22Rv1 (cell line): ENCODE data around the gene HPGDS.

Source experiments
- H3K27ac ChIP-seq: fragments of 450-650 bp; 2 replicates; pipeline ENCODE4 v1.5.1; 2017
- ZFX ChIP-seq: fragments of 450-650 bp; IDR thresholded peaks from 2 replicates; pipeline ENCODE4 v1.6.1; 2017; ENCODE audit warnings: antibody characterized with exemption, borderline replicate concordance
- TF ChIP-seq, protein P1 (sequence below): fragments of 450-650 bp; IDR thresholded peaks from 2 replicates; pipeline ENCODE4 v1.5.1; 2017; ENCODE audit warnings: mild to moderate bottlenecking

The HPGDS gene

DNA sequence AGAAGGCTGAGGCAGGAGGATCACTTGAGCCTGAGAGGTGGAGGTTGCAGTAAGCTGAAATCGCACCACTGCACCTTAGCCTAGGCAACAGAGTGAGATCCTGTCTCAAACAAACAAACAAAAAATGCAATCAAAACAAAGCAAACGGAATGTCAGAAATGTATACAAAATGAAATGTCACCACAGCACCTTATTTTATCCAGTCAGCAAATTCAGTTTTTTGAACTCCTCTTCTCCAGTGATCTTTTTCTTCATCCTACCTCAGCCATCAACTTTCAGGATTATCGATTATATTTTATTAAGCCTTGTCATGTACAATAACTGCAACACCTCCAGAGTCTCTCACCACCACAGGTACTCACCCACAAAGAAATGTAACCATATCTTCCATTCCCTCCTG is 31.1 kb upstream of the HPGDS start:
- no peak overlapping the region for H3K27ac ChIP-seq
- TF ChIP-seq ZFX: no peak
- TF ChIP-seq, protein P1, sequence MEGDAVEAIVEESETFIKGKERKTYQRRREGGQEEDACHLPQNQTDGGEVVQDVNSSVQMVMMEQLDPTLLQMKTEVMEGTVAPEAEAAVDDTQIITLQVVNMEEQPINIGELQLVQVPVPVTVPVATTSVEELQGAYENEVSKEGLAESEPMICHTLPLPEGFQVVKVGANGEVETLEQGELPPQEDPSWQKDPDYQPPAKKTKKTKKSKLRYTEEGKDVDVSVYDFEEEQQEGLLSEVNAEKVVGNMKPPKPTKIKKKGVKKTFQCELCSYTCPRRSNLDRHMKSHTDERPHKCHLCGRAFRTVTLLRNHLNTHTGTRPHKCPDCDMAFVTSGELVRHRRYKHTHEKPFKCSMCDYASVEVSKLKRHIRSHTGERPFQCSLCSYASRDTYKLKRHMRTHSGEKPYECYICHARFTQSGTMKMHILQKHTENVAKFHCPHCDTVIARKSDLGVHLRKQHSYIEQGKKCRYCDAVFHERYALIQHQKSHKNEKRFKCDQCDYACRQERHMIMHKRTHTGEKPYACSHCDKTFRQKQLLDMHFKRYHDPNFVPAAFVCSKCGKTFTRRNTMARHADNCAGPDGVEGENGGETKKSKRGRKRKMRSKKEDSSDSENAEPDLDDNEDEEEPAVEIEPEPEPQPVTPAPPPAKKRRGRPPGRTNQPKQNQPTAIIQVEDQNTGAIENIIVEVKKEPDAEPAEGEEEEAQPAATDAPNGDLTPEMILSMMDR: no peak

DNA sequence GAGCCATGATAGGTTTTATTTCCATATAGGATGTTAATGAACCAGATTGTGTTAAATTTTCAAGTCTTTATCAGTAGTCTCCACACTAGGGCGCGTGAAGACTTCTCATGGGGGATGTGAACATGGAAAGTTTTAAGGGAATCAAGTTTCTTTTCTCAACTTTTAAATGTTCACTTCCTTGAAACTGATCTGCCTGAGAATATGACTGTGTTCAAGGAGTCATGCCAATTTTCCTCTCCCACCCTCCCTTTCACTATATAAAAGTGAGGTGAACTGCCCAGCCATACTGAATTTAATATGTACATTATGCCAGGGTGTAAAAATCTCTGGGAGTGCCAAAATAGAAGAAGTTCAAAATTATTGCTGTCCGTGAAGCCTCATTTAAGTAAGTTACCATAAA is 30.4 kb upstream of the HPGDS start:
- no peak overlapping the region for H3K27ac ChIP-seq
- TF ChIP-seq ZFX: no peak
- TF ChIP-seq, protein P1: no peak

DNA sequence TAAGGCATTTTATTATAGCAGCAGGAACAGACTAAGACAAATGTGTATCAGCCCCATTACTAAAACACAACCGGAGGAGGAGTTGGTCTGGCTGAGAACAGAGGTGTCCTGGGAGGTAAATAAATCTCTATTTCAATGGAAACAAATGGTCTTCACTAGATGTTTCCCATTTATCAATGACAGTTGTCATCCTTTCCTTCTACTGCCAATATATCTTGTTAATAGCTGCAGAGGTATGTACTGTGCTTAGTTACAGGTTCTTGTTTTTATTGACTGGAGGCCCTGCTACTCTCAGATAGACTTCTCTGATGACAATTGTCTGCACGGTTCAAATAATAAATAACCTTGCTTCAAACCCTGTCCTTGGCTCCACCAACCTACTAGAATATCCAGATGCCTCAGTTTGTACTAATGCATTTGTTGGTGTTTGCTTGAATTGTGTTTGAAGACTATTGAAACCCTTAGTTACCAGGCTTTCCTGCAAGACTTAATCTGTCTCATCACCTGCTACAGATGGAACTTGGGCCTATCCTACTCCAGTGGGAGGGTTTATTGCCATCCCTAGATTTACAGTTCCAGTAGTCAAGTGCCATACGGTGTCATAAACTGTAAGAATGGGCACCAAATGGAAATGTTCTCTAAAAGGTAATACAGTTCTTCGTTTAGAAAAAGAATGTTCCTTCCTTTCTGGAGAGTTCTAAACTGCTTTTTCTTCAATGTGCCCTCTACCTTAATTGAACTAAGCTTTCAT is 29.8 kb upstream of the HPGDS start:
- no peak overlapping the region for H3K27ac ChIP-seq
- no peak for TF ChIP-seq ZFX
- TF ChIP-seq, protein P1: no peak

DNA sequence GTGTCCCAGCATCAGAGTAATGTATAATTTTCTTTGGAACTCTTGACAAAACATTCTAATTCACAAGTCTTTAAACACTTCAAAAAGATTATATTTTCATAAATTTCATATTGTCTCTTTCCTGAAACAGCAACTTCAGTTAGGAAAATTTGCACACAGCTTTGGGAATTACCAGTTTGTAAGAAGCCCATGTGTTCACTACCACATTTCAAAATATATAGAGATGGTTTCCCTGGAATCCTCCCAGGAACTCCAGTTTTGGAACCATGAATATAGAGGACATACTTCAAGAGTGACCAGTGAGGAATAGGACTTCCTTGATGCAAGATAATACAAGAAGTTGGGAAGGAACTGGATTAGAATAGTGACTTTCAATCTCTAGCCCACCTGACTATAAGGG is 28.7 kb upstream of the HPGDS start:
- TF ChIP-seq, protein P1: no peak
- TF ChIP-seq ZFX: no peak
- no peak overlapping the region for H3K27ac ChIP-seq

DNA sequence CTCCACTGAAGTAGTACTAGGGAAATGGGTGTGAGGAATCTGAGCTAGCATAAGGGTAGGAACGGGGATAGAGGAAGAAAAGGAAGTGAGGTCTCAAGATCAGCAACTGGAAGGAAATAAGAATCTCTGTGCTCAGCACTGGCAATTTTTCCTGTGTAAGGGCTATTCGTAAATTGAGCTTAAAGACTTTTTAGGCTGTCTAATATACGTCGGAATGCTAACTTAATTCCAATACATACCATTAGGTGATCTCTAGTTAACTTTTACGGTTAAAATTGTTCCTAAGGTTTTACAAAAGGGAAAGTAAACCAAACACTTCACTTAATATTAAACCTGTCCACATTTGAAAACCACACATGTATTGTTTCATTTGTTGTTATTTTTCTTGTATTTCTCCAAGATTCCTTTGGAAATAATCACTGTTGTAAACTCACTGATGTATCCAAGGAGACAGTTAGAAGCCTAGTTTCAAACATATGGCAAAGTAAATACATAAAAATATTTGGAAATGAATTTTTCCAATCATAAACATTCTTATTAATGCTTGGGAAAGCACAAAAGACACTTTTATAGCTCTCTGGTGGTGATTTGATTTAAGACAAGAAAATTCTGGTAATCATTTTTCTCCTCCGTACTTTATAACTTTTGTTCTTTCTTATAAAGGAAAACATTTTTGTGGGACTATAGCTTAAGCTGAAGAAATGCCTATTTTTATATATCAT is 28.1 kb upstream of the HPGDS start:
- no peak for TF ChIP-seq ZFX
- TF ChIP-seq, protein P1: no peak
- H3K27ac ChIP-seq: no peak overlapping the region

DNA sequence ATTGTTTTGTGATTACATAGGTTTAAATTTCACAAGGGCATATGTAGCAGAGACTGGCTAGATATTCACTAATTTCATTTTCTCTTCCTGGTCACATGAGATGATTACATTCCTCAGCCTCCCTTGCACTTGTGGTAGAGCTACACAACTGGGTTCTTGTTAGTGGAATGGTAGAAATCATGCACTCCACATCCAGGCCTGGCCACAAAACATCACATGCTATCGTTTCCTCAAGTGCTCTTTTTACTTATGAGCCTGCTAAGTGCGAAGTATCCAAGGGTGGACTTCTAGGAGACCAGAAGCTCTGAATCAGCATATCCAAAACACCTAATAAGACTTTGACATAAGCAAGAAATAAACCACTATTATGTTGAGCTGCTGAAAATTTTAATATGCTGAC is 26.4 kb upstream of the HPGDS start:
- TF ChIP-seq ZFX: no peak
- TF ChIP-seq, protein P1: no peak
- H3K27ac ChIP-seq: no peak overlapping the region

DNA sequence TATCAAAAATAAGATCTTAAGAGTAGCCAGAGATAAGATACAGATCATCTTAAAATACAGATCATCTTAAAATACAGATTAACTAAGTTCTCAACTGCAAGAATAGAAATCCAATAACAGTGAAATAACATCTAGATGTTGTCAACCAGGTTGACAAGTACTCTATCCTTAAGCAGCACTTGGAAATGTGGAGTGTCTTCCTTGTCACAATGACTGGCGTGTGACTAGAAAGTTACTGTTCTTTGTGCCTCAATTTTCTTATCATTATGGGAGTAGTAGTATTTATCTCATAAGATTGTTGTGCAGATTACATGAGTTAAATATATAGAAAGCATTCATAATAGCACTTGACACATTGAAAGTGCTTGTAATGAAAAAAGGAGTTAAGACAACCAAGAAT is 25.8 kb upstream of the HPGDS start:
- H3K27ac ChIP-seq: no peak overlapping the region
- TF ChIP-seq, protein P1: no peak
- no peak for TF ChIP-seq ZFX
